DND-41 (cell line): Measurements from ENCODE around the gene IFT20.

ENCODE experiments used
- CTCF ChIP-seq: IDR thresholded peaks from 2 replicates; pipeline ENCODE4 v1.5.1; 2012; ENCODE audit warnings: borderline replicate concordance, low read length, moderate library complexity, mild to moderate bottlenecking; ENCODE audit not compliant: poor library complexity, severe bottlenecking; ENCODE audit errors: extremely low read depth
- EZH2 ChIP-seq: IDR thresholded peaks from 3 replicates; pipeline ENCODE4 v1.6.1; 2012; ENCODE audit warnings: borderline replicate concordance, low read depth, mild to moderate bottlenecking, moderate library complexity, low read length, inconsistent platforms; ENCODE audit not compliant: severe bottlenecking

- TF ChIP-seq CTCF (no peak), EZH2 (no peak)
Observed at GRCh38 chr17:28335201-28335958, at the start of gene IFT20, which contains the start of gene TNFAIP1.
